ENCODE data around the gene GGN. TPM values are rescaled to one million over a fixed set of nuclear protein-coding genes. Genes with fewer than 3 reads are reported as not detected.
A peak's percentile ranks its signal among the peaks of the same experiment; 100 is the strongest.

GGN gene
- total RNA-seq, 1 donor = 0.86 TPM

- H3K4me3 ChIP-seq (ENCODE audit: low read depth, low read length) = peak overlapping the region; percentile 85
- DNase-seq (ENCODE audit: low read depth) = no peak
- TF ChIP-seq, protein P1, sequence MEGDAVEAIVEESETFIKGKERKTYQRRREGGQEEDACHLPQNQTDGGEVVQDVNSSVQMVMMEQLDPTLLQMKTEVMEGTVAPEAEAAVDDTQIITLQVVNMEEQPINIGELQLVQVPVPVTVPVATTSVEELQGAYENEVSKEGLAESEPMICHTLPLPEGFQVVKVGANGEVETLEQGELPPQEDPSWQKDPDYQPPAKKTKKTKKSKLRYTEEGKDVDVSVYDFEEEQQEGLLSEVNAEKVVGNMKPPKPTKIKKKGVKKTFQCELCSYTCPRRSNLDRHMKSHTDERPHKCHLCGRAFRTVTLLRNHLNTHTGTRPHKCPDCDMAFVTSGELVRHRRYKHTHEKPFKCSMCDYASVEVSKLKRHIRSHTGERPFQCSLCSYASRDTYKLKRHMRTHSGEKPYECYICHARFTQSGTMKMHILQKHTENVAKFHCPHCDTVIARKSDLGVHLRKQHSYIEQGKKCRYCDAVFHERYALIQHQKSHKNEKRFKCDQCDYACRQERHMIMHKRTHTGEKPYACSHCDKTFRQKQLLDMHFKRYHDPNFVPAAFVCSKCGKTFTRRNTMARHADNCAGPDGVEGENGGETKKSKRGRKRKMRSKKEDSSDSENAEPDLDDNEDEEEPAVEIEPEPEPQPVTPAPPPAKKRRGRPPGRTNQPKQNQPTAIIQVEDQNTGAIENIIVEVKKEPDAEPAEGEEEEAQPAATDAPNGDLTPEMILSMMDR (IDR thresholded peaks at IDR 0.05; ENCODE audit: insufficient read depth, low read depth, low read length) = no peak
Observed at GRCh38 chr19:38386971-38387549, 774 bp downstream of the GGN start.

DNA sequence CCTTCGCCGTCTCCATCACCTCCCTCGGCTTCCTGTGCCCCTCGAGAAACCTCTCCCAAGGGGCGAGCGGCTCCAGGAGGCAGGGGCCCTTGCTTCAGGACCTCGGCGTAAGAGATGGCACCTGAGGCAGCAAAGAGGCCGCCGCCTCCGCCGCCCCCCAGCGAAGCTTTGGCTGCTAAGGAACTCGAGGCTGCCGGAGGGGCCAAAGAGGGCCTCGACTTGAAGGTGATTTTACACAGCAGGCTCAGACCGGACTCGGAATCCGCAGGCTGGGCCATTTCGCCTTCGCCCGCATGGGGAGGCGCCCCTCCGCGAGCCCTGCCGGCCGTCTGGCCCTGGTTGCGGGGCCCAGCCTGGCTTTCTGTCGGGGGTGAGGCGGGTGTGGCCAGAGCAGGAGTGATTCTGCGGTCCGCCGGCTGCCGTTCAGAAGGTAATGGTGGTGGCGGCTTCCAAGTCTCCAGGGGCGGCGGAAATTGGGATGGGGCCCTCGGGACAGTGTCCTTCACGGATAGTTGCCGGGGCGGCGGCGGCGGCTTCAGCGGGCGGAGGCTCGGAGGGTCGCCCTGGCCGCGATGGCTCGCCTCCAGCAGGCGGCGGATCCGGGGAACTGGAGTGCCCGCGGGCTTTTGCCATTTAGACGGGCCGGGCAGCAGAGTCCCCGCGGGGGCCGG lies 1.4 kb downstream of the GGN start:
- no peak for DNase-seq (ENCODE audit: low read depth)
- no peak overlapping the region for H3K4me3 ChIP-seq (ENCODE audit: low read depth, low read length)
- TF ChIP-seq, protein P1 (IDR thresholded peaks at IDR 0.05; ENCODE audit: insufficient read depth, low read depth, low read length) = no peak

- no peak overlapping the region for H3K4me3 ChIP-seq (ENCODE audit: low read depth, low read length)
- no peak for DNase-seq (ENCODE audit: low read depth)
- TF ChIP-seq, protein P1 (IDR thresholded peaks at IDR 0.05; ENCODE audit: insufficient read depth, low read depth, low read length) = no peak
Observed at GRCh38 chr19:38385804-38386257, 2.0 kb downstream of the GGN start.

GRCh38 chr19:38385057-38385803 lies 2.6 kb downstream of the GGN start:
- TF ChIP-seq, protein P1 (IDR thresholded peaks at IDR 0.05; ENCODE audit: insufficient read depth, low read depth, low read length) = no peak
- H3K4me3 ChIP-seq (ENCODE audit: low read depth, low read length) = no peak overlapping the region
- DNase-seq (ENCODE audit: low read depth) = no peak

- no peak overlapping the region for H3K4me3 ChIP-seq (ENCODE audit: low read depth, low read length)
- DNase-seq (ENCODE audit: low read depth) = no peak
- TF ChIP-seq, protein P1 (IDR thresholded peaks at IDR 0.05; ENCODE audit: insufficient read depth, low read depth, low read length) = peak; percentile 39
Observed at GRCh38 chr19:38384209-38385027, 3.4 kb downstream of the GGN start.

DNA sequence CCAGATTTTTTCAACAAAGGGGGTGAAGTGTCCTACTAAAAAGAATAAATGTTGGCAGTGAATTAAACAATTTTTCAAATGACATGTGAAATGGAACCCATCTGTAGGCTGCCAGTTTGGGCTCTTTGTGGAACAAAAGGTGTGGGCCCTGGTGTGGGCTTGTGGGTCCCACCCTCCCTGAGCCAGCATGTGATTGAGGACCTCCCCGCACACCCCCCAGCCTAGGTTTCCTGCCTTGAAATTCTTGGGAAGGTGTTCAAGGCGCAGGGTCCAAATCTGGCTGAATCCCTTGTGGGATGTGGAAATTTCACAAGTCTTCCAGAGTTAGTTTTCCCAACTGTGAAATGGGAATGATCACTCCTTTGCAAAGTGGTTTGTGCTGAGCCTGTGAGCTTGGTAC lies 4.1 kb downstream of the GGN start:
- TF ChIP-seq, protein P1 (IDR thresholded peaks at IDR 0.05; ENCODE audit: insufficient read depth, low read depth, low read length) = no peak
- DNase-seq (ENCODE audit: low read depth) = no peak
- no peak overlapping the region for H3K4me3 ChIP-seq (ENCODE audit: low read depth, low read length)
